ENCODE data around the gene SEMA5A.

GRCh38 chr5:9464478-9464877 is 81.4 kb downstream of the SEMA5A start:
- no peak for TF ChIP-seq POLR2A (IDR thresholded peaks at IDR 0.05; ENCODE audit: low read length)
- TF ChIP-seq GATA1 (IDR thresholded peaks at IDR 0.05; ENCODE audit: low read depth, low read length), result no peak

Measured in erythroblast (primary cell).